SK-N-SH treated with all-trans-retinoic acid at 6 μM for 48 hours (cell line): ENCODE data around the gene DCX.

Experiments
- BACH2 ChIP-seq: fragments of 250-450 bp; sonication (Bioruptor Pico); IDR thresholded peaks from 2 replicates; pipeline ENCODE4 v1.9.0; 2021; ENCODE audit warnings: mild to moderate bottlenecking, borderline replicate concordance
- PATZ1 ChIP-seq: fragments of 250-450 bp; sonication (Bioruptor Pico); IDR thresholded peaks from 2 replicates; pipeline ENCODE4 v1.8.0; 2020; ENCODE audit warnings: mild to moderate bottlenecking, moderate library complexity, borderline replicate concordance
- PPARA ChIP-seq: fragments of 250-450 bp; sonication (Bioruptor Pico); IDR thresholded peaks from 2 replicates; pipeline ENCODE4 v1.5.0; 2020; ENCODE audit warnings: mild to moderate bottlenecking, borderline replicate concordance

Gene DCX

GRCh38 chrX:111244235-111244750 lies 167.7 kb downstream of the DCX start (continued):
- no peak for TF ChIP-seq PATZ1 (CRISPR knock-in tag)
- TF ChIP-seq BACH2 (CRISPR knock-in tag) = no peak
- no peak for TF ChIP-seq PPARA (CRISPR knock-in tag)
